Measurements from ENCODE around the gene AGTR1. TPM values are rescaled to one million over a fixed set of nuclear protein-coding genes. Genes with fewer than 3 reads are reported as not detected.

The AGTR1 gene
- polyA plus RNA-seq, 3 donors = not detected

DNA sequence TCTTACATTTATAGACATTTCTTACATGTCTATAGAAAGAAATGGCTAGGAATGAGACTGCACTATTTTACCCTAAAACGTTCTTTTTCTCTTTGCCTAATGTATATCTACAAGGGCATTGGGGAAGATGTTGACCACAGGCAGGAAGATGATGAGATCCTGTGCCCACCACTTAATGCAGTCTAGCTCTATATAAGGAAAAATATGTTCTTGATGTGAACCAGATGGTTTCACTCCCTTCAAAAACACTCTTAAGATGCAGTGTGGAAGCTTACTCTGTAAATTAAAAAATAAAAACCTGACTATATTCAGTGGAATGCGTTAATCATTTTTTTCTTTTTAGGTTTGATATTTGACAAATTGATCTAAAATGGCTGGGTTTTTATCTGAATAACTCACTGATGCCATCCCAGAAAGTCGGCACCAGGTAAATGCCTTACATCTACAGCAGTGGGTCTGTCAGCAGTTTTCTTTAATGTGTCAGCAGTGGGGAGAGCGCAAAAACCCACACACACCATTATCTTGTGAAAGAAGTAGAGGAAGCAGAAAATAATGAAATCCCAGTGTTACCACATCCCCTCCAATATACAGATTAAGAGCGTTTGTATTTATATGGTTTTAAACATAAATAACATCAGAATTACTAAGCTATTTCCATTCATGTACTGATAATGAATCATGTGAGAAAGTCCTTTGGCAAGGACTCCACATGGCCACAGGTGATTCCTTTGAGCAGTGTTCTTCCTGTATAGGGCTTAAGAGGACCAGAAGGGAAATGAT, 10.1 kb downstream of the AGTR1 start:
- Mint-ChIP-seq H3K27me3 (ENCODE audit: low read depth in 3 of 3) (peaks cover 7 to 12% (median 9%) of the 10 kb centered on the region in 3 donors), H3K4me1 (peaks cover 1% of the 10 kb centered on the region), H3K4me3 (no peak overlapping the region), H3K36me3 (no peaks in the 10 kb centered on the region), H3K27ac (no peak overlapping the region), H3K9me3 (peaks cover 0 to 2% (median 0%) of the 10 kb centered on the region in 7 donors)
- Histone ChIP-seq H3K36me3 (replicated peaks in 1 of 2; ENCODE audit: control insufficient read depth in 1 of 2, insufficient read depth in 2 of 2, low read length in 2 of 2) (no peaks in the 10 kb centered on the region), H2AFZ (ENCODE audit: insufficient read depth, low read depth, low read length, poor library complexity, severe bottlenecking) (no peak overlapping the region), H3K4me2 (replicated peaks; ENCODE audit: extremely low read depth, low read length, poor library complexity, severe bottlenecking) (no peak overlapping the region), H3K4me1 (ENCODE audit: control insufficient read depth in 1 of 2, insufficient read depth in 2 of 2, low read length in 2 of 2) (no peaks in the 10 kb centered on the region), H3K9ac (ENCODE audit: insufficient read depth, low read length, poor library complexity, severe bottlenecking) (no peak overlapping the region), H3K9me3 (replicated peaks in 1 of 2; ENCODE audit: control insufficient read depth in 1 of 2, insufficient read depth in 1 of 2, low read length in 2 of 2) (no peaks in the 10 kb centered on the region), H3K79me2 (ENCODE audit: insufficient read depth, low read length) (no peaks in the 10 kb centered on the region), H3K4me3 (replicated peaks in 1 of 3; ENCODE audit: low read depth in 2 of 3, low read length in 3 of 3) (no peak overlapping the region), H4K20me1 (ENCODE audit: insufficient read depth, low read length) (no peaks in the 10 kb centered on the region), H3K27me3 (ENCODE audit: control insufficient read depth in 2 of 2, insufficient read depth in 2 of 2, low read length in 2 of 2) (peaks cover 0 to 4% of the 10 kb centered on the region in 2 donors), H3K27ac (ENCODE audit: low read depth in 1 of 2, low read length in 2 of 2) (no peak overlapping the region)
- TF ChIP-seq, protein P1, sequence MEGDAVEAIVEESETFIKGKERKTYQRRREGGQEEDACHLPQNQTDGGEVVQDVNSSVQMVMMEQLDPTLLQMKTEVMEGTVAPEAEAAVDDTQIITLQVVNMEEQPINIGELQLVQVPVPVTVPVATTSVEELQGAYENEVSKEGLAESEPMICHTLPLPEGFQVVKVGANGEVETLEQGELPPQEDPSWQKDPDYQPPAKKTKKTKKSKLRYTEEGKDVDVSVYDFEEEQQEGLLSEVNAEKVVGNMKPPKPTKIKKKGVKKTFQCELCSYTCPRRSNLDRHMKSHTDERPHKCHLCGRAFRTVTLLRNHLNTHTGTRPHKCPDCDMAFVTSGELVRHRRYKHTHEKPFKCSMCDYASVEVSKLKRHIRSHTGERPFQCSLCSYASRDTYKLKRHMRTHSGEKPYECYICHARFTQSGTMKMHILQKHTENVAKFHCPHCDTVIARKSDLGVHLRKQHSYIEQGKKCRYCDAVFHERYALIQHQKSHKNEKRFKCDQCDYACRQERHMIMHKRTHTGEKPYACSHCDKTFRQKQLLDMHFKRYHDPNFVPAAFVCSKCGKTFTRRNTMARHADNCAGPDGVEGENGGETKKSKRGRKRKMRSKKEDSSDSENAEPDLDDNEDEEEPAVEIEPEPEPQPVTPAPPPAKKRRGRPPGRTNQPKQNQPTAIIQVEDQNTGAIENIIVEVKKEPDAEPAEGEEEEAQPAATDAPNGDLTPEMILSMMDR (IDR thresholded peaks at IDR 0.05) = no peak
- intact Hi-C loops (cut with micrococcal nuclease) = no loop called here
- no CpG with 5 or more reads among the region's 5 CpGs for WGBS (ENCODE audit: insufficient coverage)
- no peak for DNase-seq

DNA sequence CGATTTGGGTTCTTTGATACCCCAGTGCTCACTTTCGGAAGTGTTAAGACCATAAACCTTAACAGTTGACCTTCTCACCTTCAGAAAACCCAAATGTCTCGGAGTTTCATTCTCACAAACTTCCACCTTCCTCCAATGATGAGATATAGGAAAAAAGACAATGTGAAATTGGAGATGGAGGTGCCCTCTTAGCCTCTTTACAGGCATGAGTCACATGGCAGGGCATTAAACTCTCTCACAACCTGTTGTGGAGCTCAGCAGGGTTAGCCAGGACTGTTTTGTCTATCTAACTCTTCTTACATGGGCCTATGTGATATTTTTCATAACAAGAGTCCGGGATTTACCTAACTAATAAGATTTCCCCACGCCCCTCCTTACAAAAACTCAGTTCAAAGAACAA, 10.7 kb downstream of the AGTR1 start:
- peaks cover 5 to 12% (median 9%) of the 10 kb centered on the region in 3 donors for H3K27me3 Mint-ChIP-seq (ENCODE audit: low read depth in 3 of 3)
- Histone ChIP-seq H2AFZ (ENCODE audit: insufficient read depth, low read depth, low read length, poor library complexity, severe bottlenecking) (no peak overlapping the region), H3K27me3 (ENCODE audit: control insufficient read depth in 2 of 2, insufficient read depth in 2 of 2, low read length in 2 of 2) (peaks cover 0 to 4% of the 10 kb centered on the region in 2 donors), H3K79me2 (ENCODE audit: insufficient read depth, low read length) (no peaks in the 10 kb centered on the region), H3K4me3 (replicated peaks in 1 of 3; ENCODE audit: low read depth in 2 of 3, low read length in 3 of 3) (no peak overlapping the region), H3K4me2 (replicated peaks; ENCODE audit: extremely low read depth, low read length, poor library complexity, severe bottlenecking) (no peak overlapping the region), H3K36me3 (replicated peaks in 1 of 2; ENCODE audit: control insufficient read depth in 1 of 2, insufficient read depth in 2 of 2, low read length in 2 of 2) (no peaks in the 10 kb centered on the region), H3K9ac (ENCODE audit: insufficient read depth, low read length, poor library complexity, severe bottlenecking) (no peak overlapping the region), H3K4me1 (ENCODE audit: control insufficient read depth in 1 of 2, insufficient read depth in 2 of 2, low read length in 2 of 2) (no peaks in the 10 kb centered on the region), H3K9me3 (replicated peaks in 1 of 2; ENCODE audit: control insufficient read depth in 1 of 2, insufficient read depth in 1 of 2, low read length in 2 of 2) (no peaks in the 10 kb centered on the region), H4K20me1 (ENCODE audit: insufficient read depth, low read length) (no peaks in the 10 kb centered on the region), H3K27ac (ENCODE audit: low read depth in 1 of 2, low read length in 2 of 2) (no peak overlapping the region)
- TF ChIP-seq, protein P1 (IDR thresholded peaks at IDR 0.05) = no peak
- WGBS (ENCODE audit: insufficient coverage) = no CpG with 5 or more reads among the region's 5 CpGs
- peaks cover 0 to 2% (median 0%) of the 10 kb centered on the region in 7 donors for H3K9me3 Mint-ChIP-seq
- intact Hi-C loops (cut with micrococcal nuclease) = no loop called here
- DNase-seq = no peak
- H3K4me1 Mint-ChIP-seq = peaks cover 1% of the 10 kb centered on the region
- no peak overlapping the region for H3K27ac Mint-ChIP-seq
- H3K36me3 Mint-ChIP-seq = no peaks in the 10 kb centered on the region
- no peak overlapping the region for H3K4me3 Mint-ChIP-seq
